Spleen (tissue), 11 donors: ENCODE results near the gene RYR3. TPM values are rescaled to one million over a fixed set of nuclear protein-coding genes. Genes with fewer than 3 reads are reported as not detected.

Experiments
- DNase-seq: peaks from one replicate; pipeline ENCODE4 v3.0.0-alpha.2; 2020
- H3K27ac ChIP-seq, 8 donors: fragments of 200-600 bp; sonication (generic) in 7 of 8; 1 replicate in 4 of 8; 2 replicates in 4 of 8; pipeline versions ENCODE4 v1.5.0 to v1.8.0; 2016 to 2021; ENCODE audit warnings: inconsistent platforms in 4 of 8, mild to moderate bottlenecking in 4 of 8, moderate library complexity in 1 of 8
- H3K27me3 ChIP-seq, 7 donors: fragments of 200-600 bp; sonication (generic) in 6 of 7; replicated peaks in 1 of 7; 1 replicate in 4 of 7; 2 replicates in 3 of 7; pipeline versions ENCODE4 v1.5.0 to v1.8.0; 2016 to 2021; ENCODE audit warnings: inconsistent platforms in 3 of 7, mild to moderate bottlenecking in 1 of 7
- H3K36me3 ChIP-seq, 6 donors: fragments of 200-600 bp; sonication (generic) in 5 of 6; 1 replicate in 4 of 6; 2 replicates in 2 of 6; pipeline versions ENCODE4 v1.5.0 to v1.8.0; 2016 to 2021; ENCODE audit warnings: inconsistent platforms in 2 of 6
- H3K4me1 ChIP-seq, 6 donors: fragments of 200-600 bp; sonication (generic) in 5 of 6; 1 replicate in 3 of 6; 2 replicates in 3 of 6; pipeline versions ENCODE4 v1.5.0 to v1.8.0; 2016 to 2021; ENCODE audit warnings: inconsistent platforms in 3 of 6
- H3K4me3 ChIP-seq, 8 donors: fragments of 200-600 bp; sonication (generic) in 7 of 8; 1 replicate in 4 of 8; 2 replicates in 4 of 8; pipeline versions ENCODE4 v1.5.0 to v1.8.0; 2016 to 2021; ENCODE audit warnings: inconsistent platforms in 4 of 8, mild to moderate bottlenecking in 4 of 8, moderate library complexity in 2 of 8
- H3K9me3 ChIP-seq, 8 donors: fragments of 200-600 bp; sonication (generic) in 7 of 8; 1 replicate in 4 of 8; 2 replicates in 4 of 8; pipeline versions ENCODE4 v1.5.0 to v1.8.0; 2016 to 2021; ENCODE audit warnings: inconsistent platforms in 4 of 8
- POLR2A ChIP-seq, 3 donors: fragments of 450-650 bp; IDR thresholded peaks; one replicate each; pipeline ENCODE4 v1.5.1; 2017; ENCODE audit warnings: antibody characterized with exemption in 3 of 3, mild to moderate bottlenecking in 1 of 3
- POLR2AphosphoS5 ChIP-seq, 3 donors: sonication (generic); formaldehyde crosslinking; IDR thresholded peaks; one replicate each; pipeline ENCODE4 v1.5.1; 2017; ENCODE audit warnings: antibody characterized with exemption in 3 of 3
- WGBS, 5 donors: extraction: QIAGEN DNeasy Blood & Tissue Kit in 3 of 5; methylation state at CpG; one replicate each; pipeline versions ENCODE4 v1.1.5 to v1.1.7; 2013 to 2018; 5-methylcytosine and 5-hydroxymethylcytosine counted together
- intact Hi-C: fragments of 100-400 bp; cut with DNase I; formaldehyde crosslinking; loops from one replicate; pipeline ENCODE4 v1.15.0; 2023; ENCODE audit warnings: low total_unique reads
- polyA plus RNA-seq, 3 donors: library from polyadenylated mRNA; stranded (reverse); fragments of 200-250 nt; gene quantifications; one replicate each; pipeline ENCODE4 v1.2.1, GENCODE V29; 2013
- total RNA-seq, 7 donors: library from RNA; depleted of rRNA in 3 of 7; stranded (reverse); fragments of >200 nt in 3 of 7; fragmentation: NEBNext Ultra II Directional in 4 of 7; extraction: Animal tissue kit (Norgen Biotek cat#: 25700) in 4 of 7; gene quantifications; one replicate each; pipeline versions ENCODE4 v1.1.0 to v1.2.1, GENCODE V29; 2016 to 2021
- TF ChIP-seq, protein P1 (sequence below), 11 experiments: fragments of 200-600 bp in 7 of 11; fragments of 450-650 bp in 4 of 11; sonication (generic) in 4 of 11; IDR thresholded peaks in 8 of 11; conservative IDR thresholded peaks in 3 of 11; 1 replicate in 7 of 11; 2 replicates in 4 of 11; pipeline versions ENCODE4 v1.4.0 to v1.8.0; 2016 to 2021; ENCODE audit warnings: antibody characterized with exemption in 11 of 11, inconsistent platforms in 4 of 11, mild to moderate bottlenecking in 1 of 11
- donor health status: healthy with polysubstance abuse.
- donor health status: DM: no; HTN: no; CAD: no; lungs with moderate emphysema.
- donor health status: DM: no; HTN: no; CAD: no.
- donor health status: Bipolar disorder and iron deficiency.
- donor health status: healthy.
- donor health status: DM: no; HTN: no; CAD: no.
- donor health status: DM: yes; HTN: yes; CAD: no.

RYR3 gene
- total and polyA plus RNA-seq, 10 donors = 0.11 to 5.9 (median 1.3) TPM

DNA sequence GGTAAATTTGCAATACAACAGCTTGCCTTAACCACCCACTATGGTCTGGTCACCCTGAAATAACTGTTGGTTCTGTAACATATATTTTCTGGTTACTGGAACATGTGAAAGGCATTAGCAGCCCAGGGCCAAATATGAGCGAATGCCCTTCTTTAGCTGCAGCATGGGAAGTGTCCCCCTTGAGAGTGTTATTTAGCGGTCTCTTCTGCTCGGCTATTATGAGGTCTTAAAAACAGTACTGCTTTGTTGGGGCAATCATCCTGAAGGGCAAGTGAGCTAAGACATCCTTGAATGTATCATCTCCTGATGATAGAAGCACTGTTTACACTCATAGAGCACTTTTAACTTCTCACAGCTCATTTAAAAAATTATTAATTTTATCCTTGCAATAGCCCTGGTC lies 90.2 kb downstream of the RYR3 start:
- Histone ChIP-seq H3K9me3 (no peaks in the 10 kb centered on the region), H3K27ac (no peak overlapping the region), H3K4me3 (no peak overlapping the region), H3K27me3 (no peaks in the 10 kb centered on the region), H3K36me3 (no peaks in the 10 kb centered on the region), H3K4me1 (no peaks in the 10 kb centered on the region)
- TF ChIP-seq POLR2AphosphoS5 (IDR thresholded peaks at IDR 0.05) (no peak), POLR2A (IDR thresholded peaks at IDR 0.05) (no peak)
- TF ChIP-seq, protein P1, sequence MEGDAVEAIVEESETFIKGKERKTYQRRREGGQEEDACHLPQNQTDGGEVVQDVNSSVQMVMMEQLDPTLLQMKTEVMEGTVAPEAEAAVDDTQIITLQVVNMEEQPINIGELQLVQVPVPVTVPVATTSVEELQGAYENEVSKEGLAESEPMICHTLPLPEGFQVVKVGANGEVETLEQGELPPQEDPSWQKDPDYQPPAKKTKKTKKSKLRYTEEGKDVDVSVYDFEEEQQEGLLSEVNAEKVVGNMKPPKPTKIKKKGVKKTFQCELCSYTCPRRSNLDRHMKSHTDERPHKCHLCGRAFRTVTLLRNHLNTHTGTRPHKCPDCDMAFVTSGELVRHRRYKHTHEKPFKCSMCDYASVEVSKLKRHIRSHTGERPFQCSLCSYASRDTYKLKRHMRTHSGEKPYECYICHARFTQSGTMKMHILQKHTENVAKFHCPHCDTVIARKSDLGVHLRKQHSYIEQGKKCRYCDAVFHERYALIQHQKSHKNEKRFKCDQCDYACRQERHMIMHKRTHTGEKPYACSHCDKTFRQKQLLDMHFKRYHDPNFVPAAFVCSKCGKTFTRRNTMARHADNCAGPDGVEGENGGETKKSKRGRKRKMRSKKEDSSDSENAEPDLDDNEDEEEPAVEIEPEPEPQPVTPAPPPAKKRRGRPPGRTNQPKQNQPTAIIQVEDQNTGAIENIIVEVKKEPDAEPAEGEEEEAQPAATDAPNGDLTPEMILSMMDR (IDR thresholded peaks at IDR 0.05 in 8 of 11, conservative IDR thresholded peaks at IDR 0.05 in 3 of 11) = no peak
- WGBS, 5 donors = 91 to 98% (median 92%) methylated on average over 3 of the region's 3 CpGs
- DNase-seq = no peak
- intact Hi-C loops = no loop called here

DNA sequence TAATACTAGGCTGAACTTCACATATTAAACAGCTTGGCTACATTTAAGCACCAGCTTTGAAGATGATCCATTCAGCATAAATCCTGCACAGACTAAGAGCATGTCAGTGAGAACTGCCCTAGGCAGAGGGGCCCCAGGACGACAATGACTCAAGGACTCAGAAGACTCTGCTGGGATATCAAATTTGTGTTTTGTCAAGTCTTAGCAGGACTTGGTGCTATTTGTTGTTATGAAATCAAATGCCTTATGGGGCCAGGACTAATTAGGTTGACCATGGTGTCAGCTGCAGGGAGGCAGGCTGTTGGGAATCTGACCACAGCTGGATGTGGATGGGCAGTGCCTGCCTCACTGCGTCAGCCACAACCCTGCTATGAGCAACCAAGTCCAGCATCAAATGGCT lies 91.8 kb downstream of the RYR3 start:
- Histone ChIP-seq H3K27ac (no peak overlapping the region), H3K9me3 (no peaks in the 10 kb centered on the region), H3K27me3 (no peaks in the 10 kb centered on the region), H3K36me3 (no peaks in the 10 kb centered on the region), H3K4me3 (no peak overlapping the region), H3K4me1 (no peaks in the 10 kb centered on the region)
- WGBS, 5 donors = 72 to 96% (median 84%) methylated on average over 2 of the region's 2 CpGs
- intact Hi-C loops = no loop called here
- TF ChIP-seq POLR2AphosphoS5 (IDR thresholded peaks at IDR 0.05) (no peak), POLR2A (IDR thresholded peaks at IDR 0.05) (no peak)
- TF ChIP-seq, protein P1 (IDR thresholded peaks at IDR 0.05 in 8 of 11, conservative IDR thresholded peaks at IDR 0.05 in 3 of 11) = no peak
- no peak for DNase-seq

DNA sequence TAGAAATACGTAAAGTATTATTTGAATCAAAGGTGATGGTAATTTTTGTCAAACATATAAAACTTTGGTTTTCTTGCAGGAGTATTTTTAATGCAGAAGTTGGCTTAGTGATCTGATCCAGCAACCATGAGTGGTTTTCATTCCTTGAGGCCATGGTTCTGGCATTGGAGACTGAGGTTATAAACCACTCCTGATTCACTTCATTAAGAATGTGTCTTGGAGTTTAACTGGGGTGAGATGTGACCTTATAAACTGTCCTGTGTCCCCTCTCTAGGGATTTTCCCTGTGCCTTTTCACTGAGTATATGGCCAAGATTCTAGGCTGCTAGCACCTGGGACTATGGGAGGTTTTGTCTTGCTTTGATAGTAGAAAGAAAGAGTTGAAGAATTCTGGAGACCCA lies 94.3 kb downstream of the RYR3 start:
- WGBS, 5 donors = 88 to 98% (median 93%) methylated on average over 1 of the region's 1 CpG
- intact Hi-C loops = no loop called here
- TF ChIP-seq POLR2AphosphoS5 (IDR thresholded peaks at IDR 0.05) (no peak), POLR2A (IDR thresholded peaks at IDR 0.05) (no peak)
- TF ChIP-seq, protein P1 (IDR thresholded peaks at IDR 0.05 in 8 of 11, conservative IDR thresholded peaks at IDR 0.05 in 3 of 11) = no peak
- DNase-seq = no peak
- Histone ChIP-seq H3K4me3 (no peak overlapping the region), H3K4me1 (no peaks in the 10 kb centered on the region), H3K27ac (no peak overlapping the region), H3K36me3 (no peaks in the 10 kb centered on the region), H3K9me3 (no peaks in the 10 kb centered on the region), H3K27me3 (no peaks in the 10 kb centered on the region)

DNA sequence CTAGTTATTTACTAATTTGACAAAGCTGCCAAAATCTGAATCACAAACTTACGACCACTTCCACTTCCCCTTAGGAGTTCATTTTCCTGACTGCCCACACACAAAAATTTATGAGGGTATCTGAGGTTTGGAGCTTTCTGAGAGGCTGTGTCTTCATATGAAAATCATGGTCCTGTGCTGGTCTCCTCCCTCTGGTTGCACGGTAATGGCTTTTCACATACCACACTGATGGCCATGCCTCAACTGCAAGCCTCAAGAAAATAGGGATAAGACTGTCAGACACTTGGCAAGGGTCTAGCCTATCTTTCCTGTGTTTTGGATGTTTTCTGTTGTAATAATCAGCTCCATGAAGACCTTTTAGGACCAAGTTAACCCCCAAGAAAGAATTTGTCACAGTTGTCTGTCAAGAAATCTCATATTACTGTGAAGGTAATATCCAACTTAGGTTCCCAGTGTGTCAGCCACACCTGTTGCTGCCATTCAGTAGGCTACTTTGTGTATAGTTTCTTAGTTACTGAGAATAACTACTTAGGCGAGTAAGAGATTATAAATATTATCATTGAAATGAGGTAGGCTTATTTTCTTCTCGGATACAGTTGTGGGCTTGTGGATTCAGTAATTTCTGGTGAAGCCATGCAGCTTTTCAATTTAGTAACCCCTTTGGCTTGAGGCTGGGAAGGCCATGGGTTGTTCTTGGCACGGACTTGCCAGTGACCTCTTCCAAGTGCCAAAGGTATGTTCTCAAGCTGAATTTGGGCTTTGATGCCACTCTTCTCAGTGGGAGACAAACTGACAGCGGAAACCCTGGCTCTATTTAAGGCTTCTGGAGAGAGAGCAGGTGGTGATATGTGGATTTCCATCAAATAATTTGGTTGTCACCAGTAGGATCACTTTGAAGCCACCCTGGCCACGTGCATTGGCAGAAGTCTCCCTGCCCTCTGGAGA lies 101.1 kb downstream of the RYR3 start:
- TF ChIP-seq, protein P1 (IDR thresholded peaks at IDR 0.05 in 8 of 11, conservative IDR thresholded peaks at IDR 0.05 in 3 of 11) = no peak
- TF ChIP-seq POLR2AphosphoS5 (IDR thresholded peaks at IDR 0.05) = no peak
- TF ChIP-seq POLR2A (IDR thresholded peaks at IDR 0.05) = no peak
- Histone ChIP-seq H3K9me3 (peaks cover 0 to 7% (median 0%) of the 10 kb centered on the region in 8 donors), H3K27ac (no peak overlapping the region), H3K4me3 (no peak overlapping the region), H3K36me3 (no peaks in the 10 kb centered on the region), H3K27me3 (no peaks in the 10 kb centered on the region), H3K4me1 (no peaks in the 10 kb centered on the region)
- 66 to 82% (median 71%) methylated on average over 7 of the region's 7 CpGs for WGBS, 5 donors
- no peak for DNase-seq
- intact Hi-C loops = loop anchor here (10.0 kb wide), 1 partner anchor 63 kb away; no protein-coding TSS in a partner anchor
